HL-60/S4 treated with retinoic acid at 250 ng/mL for 4 days and 3 days (cell line): ENCODE results near the gene PARD3.
"Not testable (repeated sequence)": the region's sequence is repeated elsewhere in the genome, so short reads cannot be mapped to it uniquely, and the experiment has no call there.

ENCODE experiments used
- in situ Hi-C: fragments of 300-500 bp; cut with MboI; formaldehyde crosslinking; loops from 2 replicates; pipeline ENCODE4 v1.7.0; 2022; ENCODE audit warnings: low sequenced_read_pairs

The PARD3 gene

GRCh38 chr10:34078017-34078744 is 736.9 kb downstream of the PARD3 start:
- in situ Hi-C loops = no loop called here

- in situ Hi-C loops = no loop called here
These were observed 738.7 kb downstream of the PARD3 start for GRCh38 chr10:34076443-34076842.

DNA sequence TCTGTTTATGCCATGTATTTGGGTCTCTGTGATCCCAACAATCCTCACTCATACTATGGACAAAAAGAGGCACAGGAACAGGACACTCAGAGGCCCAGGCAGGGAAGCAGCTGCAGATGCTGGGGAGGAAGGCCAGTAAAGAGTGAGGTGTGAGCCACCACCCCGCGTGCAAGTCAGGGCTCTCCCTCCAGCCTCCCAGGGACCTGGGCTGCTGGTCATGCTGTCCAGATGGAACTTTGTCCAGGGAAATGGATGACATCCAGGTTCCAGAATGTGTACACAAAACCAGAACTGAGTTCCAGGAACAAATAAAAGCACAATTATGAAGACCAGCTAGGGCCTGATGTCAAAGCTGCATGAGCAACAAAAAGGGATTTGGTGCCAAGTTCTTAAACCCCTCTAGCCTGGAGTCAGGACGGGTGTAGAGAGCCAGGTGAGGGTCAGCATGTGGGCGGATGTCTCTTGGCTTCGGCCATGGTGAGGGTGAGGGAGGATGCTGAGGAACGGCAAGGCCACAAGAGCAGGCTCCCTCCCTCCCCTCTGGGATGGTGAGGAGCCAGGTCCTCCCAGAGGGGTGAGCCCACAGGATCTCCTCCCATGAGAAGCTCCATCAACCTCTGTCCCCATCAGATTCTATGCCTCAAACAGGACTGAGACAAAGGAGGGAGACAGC is 739.7 kb downstream of the PARD3 start:
- in situ Hi-C loops = no loop called here

- in situ Hi-C loops = no loop called here
These were observed 741.0 kb downstream of the PARD3 start for GRCh38 chr10:34074051-34074450.

DNA sequence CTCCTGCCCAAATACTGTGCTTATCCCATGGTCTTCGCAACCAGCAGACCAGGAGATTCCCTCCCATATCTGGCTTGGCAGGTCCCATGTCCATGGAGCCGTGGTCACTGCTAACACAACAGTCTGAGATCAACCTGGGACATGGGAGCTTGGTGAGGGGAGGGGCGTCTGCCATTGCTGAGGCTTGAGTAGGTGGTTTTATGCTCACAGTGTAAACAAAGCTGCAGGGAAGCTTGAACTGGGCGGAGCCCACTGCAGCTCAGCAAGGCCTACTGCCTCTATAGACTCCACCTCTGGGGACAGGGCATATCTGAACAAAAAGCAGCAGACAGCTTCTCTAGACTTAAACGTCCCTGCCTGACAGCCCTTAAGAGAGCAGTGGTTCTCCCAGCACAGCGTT is 747.4 kb downstream of the PARD3 start:
- in situ Hi-C loops = not testable (repeated sequence)

DNA sequence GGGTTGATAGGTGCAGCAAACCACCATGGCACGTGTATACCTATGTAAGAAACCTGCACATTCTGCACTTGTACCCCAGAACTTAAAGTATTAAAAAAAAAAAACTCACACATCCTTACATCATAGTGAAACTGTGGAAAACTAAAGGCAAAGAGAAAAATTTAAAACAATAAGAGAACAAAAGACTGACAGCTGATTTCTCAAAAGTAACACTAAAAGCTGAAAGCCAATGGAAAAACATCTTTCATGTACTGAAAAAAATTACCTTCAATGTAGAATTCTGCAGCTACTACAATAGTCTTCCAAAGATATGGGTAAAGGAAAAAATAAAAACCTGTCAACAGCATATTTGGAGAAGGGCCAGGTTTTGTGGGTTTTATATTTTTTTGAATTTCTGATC is 751.5 kb downstream of the PARD3 start:
- in situ Hi-C loops = no loop called here

DNA sequence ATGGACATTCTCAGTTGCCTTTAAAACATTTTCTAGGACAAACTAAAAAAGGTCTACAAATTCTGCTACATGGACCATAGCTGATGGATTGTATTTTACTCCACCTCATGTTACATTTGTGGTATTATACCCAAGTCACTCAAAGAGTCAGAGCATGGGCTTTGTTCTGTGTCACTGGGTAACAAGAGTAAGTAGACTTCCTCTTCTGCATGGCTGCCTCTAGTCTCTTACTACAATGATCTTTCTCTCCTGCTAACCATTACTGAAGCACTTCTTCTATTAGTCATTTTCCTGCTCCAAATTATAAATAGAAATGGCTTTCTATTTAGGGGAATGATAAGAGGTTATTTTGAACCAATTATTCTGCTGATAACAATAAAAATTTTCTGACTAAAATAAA is 753.3 kb downstream of the PARD3 start:
- in situ Hi-C loops = no loop called here
